Naive thymus-derived CD4-positive, alpha-beta T cell (primary cell): Measurements from ENCODE around the gene STIM1. TPM values are rescaled to one million over a fixed set of nuclear protein-coding genes. Genes with fewer than 3 reads are reported as not detected.
A peak's percentile ranks its signal among the peaks of the same experiment; 100 is the strongest.

Experiments
- ATAC-seq: fragments of 150-1000 bp; cut with Tn5 transposase; 2 replicates; pipeline ENCODE4 v1.10.0; 2021; ENCODE audit warnings: mild to moderate bottlenecking, moderate library complexity
- CTCF ChIA-PET: fragments of 350-600 bp; sonication (Branson Sonifier 250); formaldehyde crosslinking; loops from one replicate; lab custom pipeline; 2021; ENCODE audit warnings: antibody characterized with exemption; lab: Charles Lee
- POLR2A ChIA-PET: fragments of 350-600 bp; sonication (Branson Sonifier 250); formaldehyde crosslinking; loops from one replicate; lab custom pipeline; 2021; ENCODE audit warnings: antibody characterized with exemption, inconsistent platforms; lab: Charles Lee
- DNase-seq, 9 donors: peaks; one replicate each; pipeline versions ENCODE4 v3.0.0 to v3.0.0-alpha.2; 2020 to 2022; ENCODE audit warnings: mixed read lengths in 1 of 9
- H3K27ac ChIP-seq: one replicate; pipeline ENCODE4 v1.7.0; 2013; ENCODE audit warnings: mild to moderate bottlenecking, low read depth, low read length, moderate library complexity
- H3K27me3 ChIP-seq, 2 donors: one replicate each; pipeline ENCODE4 v1.7.0; 2013; ENCODE audit warnings: low read length in 2 of 2, mild to moderate bottlenecking in 2 of 2, moderate library complexity in 2 of 2; ENCODE audit not compliant: control insufficient read depth in 2 of 2, insufficient read depth in 2 of 2
- H3K36me3 ChIP-seq, 3 experiments: 1 replicate in 2 of 3; 2 replicates in 1 of 3; pipeline ENCODE4 v1.7.0; 2013; ENCODE audit warnings: low read length in 3 of 3, mild to moderate bottlenecking in 3 of 3, moderate library complexity in 1 of 3; ENCODE audit not compliant: insufficient read depth in 3 of 3, control insufficient read depth in 2 of 3
- H3K4me1 ChIP-seq, 2 donors: one replicate each; pipeline ENCODE4 v1.7.0; 2013; ENCODE audit warnings: low read length in 2 of 2, mild to moderate bottlenecking in 2 of 2, moderate library complexity in 1 of 2; ENCODE audit not compliant: control insufficient read depth in 2 of 2, insufficient read depth in 2 of 2
- H3K4me3 ChIP-seq: 2 replicates; pipeline ENCODE4 v1.7.0; 2013; ENCODE audit warnings: mild to moderate bottlenecking, low read length
- H3K9me3 ChIP-seq, 3 experiments: 1 replicate in 2 of 3; 2 replicates in 1 of 3; pipeline ENCODE4 v1.7.0; 2013; ENCODE audit warnings: low read length in 3 of 3; ENCODE audit not compliant: control insufficient read depth in 2 of 3
- H3K27ac Mint-ChIP-seq, 9 donors: one replicate each; pipeline ENCODE4 v1.8.0; 2020 to 2022; ENCODE audit warnings: mixed read lengths in 9 of 9, mild to moderate bottlenecking in 8 of 9, moderate library complexity in 5 of 9, inconsistent platforms in 2 of 9
- H3K27me3 Mint-ChIP-seq, 5 donors: one replicate each; pipeline ENCODE4 v1.8.0; 2021 to 2022; ENCODE audit warnings: mixed read lengths in 5 of 5, mild to moderate bottlenecking in 1 of 5
- H3K36me3 Mint-ChIP-seq, 5 donors: one replicate each; pipeline ENCODE4 v1.8.0; 2020 to 2022; ENCODE audit warnings: mixed read lengths in 5 of 5, mild to moderate bottlenecking in 3 of 5, inconsistent platforms in 1 of 5
- H3K4me1 Mint-ChIP-seq, 7 donors: one replicate each; pipeline ENCODE4 v1.8.0; 2020 to 2022; ENCODE audit warnings: mixed read lengths in 7 of 7, mild to moderate bottlenecking in 3 of 7, inconsistent platforms in 1 of 7
- H3K4me3 Mint-ChIP-seq, 10 donors: one replicate each; pipeline ENCODE4 v1.8.0; 2020 to 2022; ENCODE audit warnings: mild to moderate bottlenecking in 10 of 10, mixed read lengths in 10 of 10, moderate library complexity in 6 of 10, inconsistent platforms in 2 of 10
- H3K9me3 Mint-ChIP-seq, 11 donors: one replicate each; pipeline ENCODE4 v1.8.0; 2020 to 2022; ENCODE audit warnings: mixed read lengths in 11 of 11, mild to moderate bottlenecking in 4 of 11, inconsistent platforms in 1 of 11, moderate library complexity in 1 of 11
- intact Hi-C, 2 donors: fragments of 100-400 bp; cut with micrococcal nuclease; formaldehyde crosslinking; loops; one replicate each; pipeline ENCODE4 v1.15.1; 2023
- polyA plus RNA-seq, 2 donors: library from polyadenylated mRNA; unstranded; fragments of 300-500 nt; fragmentation: Illumina TruSeq; gene quantifications; one replicate each; pipeline ENCODE4 v1.2.3, GENCODE V29; 2021
- total RNA-seq, 6 experiments: library from RNA in 5 of 6; stranded (reverse) in 5 of 6; gene quantifications; 1 replicate in 5 of 6; 2 replicates in 1 of 6; pipeline ENCODE4 v1.2.3 and lab custom pipeline; 2021 to 2026

STIM1 gene
- total and polyA plus RNA-seq, 7 experiments from 2014 or later = 38.4 to 117 (median 99.0) TPM

GRCh38 chr11:4093519-4094347 is 238.3 kb downstream of the STIM1 start:
- H3K36me3 Mint-ChIP-seq = peaks cover 4 to 40% (median 11%) of the 10 kb centered on the region in 5 donors
- peak overlapping the region; percentile 92 to 99 (median 97) for H3K4me3 Mint-ChIP-seq
- ATAC-seq (no peak), DNase-seq (no peak)
- intact Hi-C loops = loop anchor here (1.0 to 10.0 kb wide), 6 partner anchors 146 to 515 kb away; partner anchors contain the start of genes NUP98 (in 2 of the 2), TRIM21 (in 1 of the 2) and TRIM68 (in 1 of the 2)
- H3K4me1 Mint-ChIP-seq = peaks cover 58 to 91% (median 82%) of the 10 kb centered on the region in 7 donors
- peak overlapping the region; percentile 94 to 99 (median 98) for H3K27ac Mint-ChIP-seq
- ChIA-PET CTCF (no interaction called here), POLR2A (interaction anchor here (1.2 to 1.5 kb wide), 3 partner anchors 21 to 244 kb away, joined by 3 to 4 read pairs (median 4); no protein-coding TSS in a partner anchor)
- Histone ChIP-seq H3K27me3 (no peaks in the 10 kb centered on the region), H3K4me3 (peak overlapping the region; percentile 83), H3K27ac (peak overlapping the region; percentile 97), H3K9me3 (no peaks in the 10 kb centered on the region), H3K4me1 (peaks cover 51 to 65% of the 10 kb centered on the region in 2 donors), H3K36me3 (no peaks in the 10 kb centered on the region)
- H3K27me3 Mint-ChIP-seq = no peaks in the 10 kb centered on the region
- peaks cover 0 to 6% (median 0%) of the 10 kb centered on the region in 11 donors for H3K9me3 Mint-ChIP-seq

- Histone ChIP-seq H3K9me3 (no peaks in the 10 kb centered on the region), H3K36me3 (no peaks in the 10 kb centered on the region), H3K4me1 (peaks cover 46 to 63% of the 10 kb centered on the region in 2 donors), H3K27me3 (no peaks in the 10 kb centered on the region), H3K4me3 (peak within 1 kb of the TSS; percentile 83), H3K27ac (peak within 1 kb of the TSS; percentile 97)
- DNase-seq (peak; percentile 88 to 96 (median 94)), ATAC-seq (peak; percentile 95)
- Mint-ChIP-seq H3K4me3 (peak within 1 kb of the TSS; percentile 92 to 99 (median 97)), H3K27ac (peak within 1 kb of the TSS; percentile 94 to 99 (median 98)), H3K9me3 (peaks cover 0 to 6% (median 0%) of the 10 kb centered on the region in 11 donors), H3K27me3 (no peaks in the 10 kb centered on the region), H3K4me1 (peaks cover 63 to 90% (median 84%) of the 10 kb centered on the region in 7 donors), H3K36me3 (peaks cover 4 to 43% (median 11%) of the 10 kb centered on the region in 5 donors)
- POLR2A ChIA-PET = interaction anchor here (0.5 to 1.6 kb wide), 6 partner anchors 21 to 1586 kb away, joined by 3 to 4 read pairs (median 3); no protein-coding TSS in a partner anchor
- intact Hi-C loops = loop anchor here (1.0 to 10.0 kb wide), 6 partner anchors 147 to 514 kb away; partner anchors contain the start of genes NUP98 (in 2 of the 2), TRIM21 (in 1 of the 2) and TRIM68 (in 1 of the 2)
- CTCF ChIA-PET = interaction anchor here (0.9 kb wide), 1 partner anchor 23 kb away, joined by 3 read pairs; no protein-coding TSS in a partner anchor
These were observed 239.2 kb downstream of the STIM1 start, which contains the start of gene RRM1 for GRCh38 chr11:4094348-4095291. RRM1 (plus strand) TSS chr11:4094799; CDS start chr11:4095013, 214 bp downstream.

- H3K27ac ChIP-seq = peak overlapping the region; percentile 97
- peak overlapping the region; percentile 83 for H3K4me3 ChIP-seq
- Mint-ChIP-seq H3K36me3 (peaks cover 4 to 34% (median 5%) of the 10 kb centered on the region in 5 donors), H3K9me3 (peaks cover 0 to 5% (median 0%) of the 10 kb centered on the region in 11 donors), H3K4me1 (peaks cover 56 to 90% (median 82%) of the 10 kb centered on the region in 7 donors), H3K4me3 (peak overlapping the region; percentile 92 to 99 (median 97)), H3K27ac (peak overlapping the region; percentile 94 to 99 (median 98)), H3K27me3 (no peaks in the 10 kb centered on the region)
- H3K36me3 ChIP-seq = no peaks in the 10 kb centered on the region
- no peaks in the 10 kb centered on the region for H3K27me3 ChIP-seq
- H3K9me3 ChIP-seq = no peaks in the 10 kb centered on the region
- ATAC-seq (no peak), DNase-seq (peak in 1 of 9 donors; percentile 13)
- ChIA-PET POLR2A (interaction anchor here (0.5 to 1.6 kb wide), 3 partner anchors 22 to 1585 kb away, joined by 3 to 4 read pairs (median 3); no protein-coding TSS in a partner anchor), CTCF (interaction anchor here (0.9 kb wide), 1 partner anchor 24 kb away, joined by 3 read pairs; no protein-coding TSS in a partner anchor)
- H3K4me1 ChIP-seq = peaks cover 36 to 53% of the 10 kb centered on the region in 2 donors
- intact Hi-C loops = loop anchor here (2.0 to 10.0 kb wide), 2 partner anchors 299 to 513 kb away; partner anchors contain the start of genes TRIM21 (in 1 of the 2) and TRIM68 (in 1 of the 2)
These were observed 240.2 kb downstream of the STIM1 start for GRCh38 chr11:4095509-4096230.

GRCh38 chr11:4098026-4098621 is 242.7 kb downstream of the STIM1 start:
- intact Hi-C loops = loop anchor here in 1 of 2 donors (10.0 kb wide), 1 partner anchor 297 kb away; the partner anchor contains the start of gene TRIM21
- no peaks in the 10 kb centered on the region for H3K9me3 ChIP-seq
- POLR2A ChIA-PET = interaction anchor here (0.7 kb wide), 1 partner anchor 257 kb away, joined by 3 read pairs; the partner anchor contains the start of gene RHOG
- H3K27me3 ChIP-seq = no peaks in the 10 kb centered on the region
- CTCF ChIA-PET = no interaction called here
- H3K36me3 Mint-ChIP-seq = peaks cover 5 to 35% (median 10%) of the 10 kb centered on the region in 5 donors
- no peaks in the 10 kb centered on the region for H3K27me3 Mint-ChIP-seq
- no peak overlapping the region for H3K4me3 ChIP-seq
- ATAC-seq (no peak), DNase-seq (no peak)
- peak overlapping the region in 1 of 9 donors; percentile 66 for H3K27ac Mint-ChIP-seq
- peaks cover 42 to 75% (median 70%) of the 10 kb centered on the region in 7 donors for H3K4me1 Mint-ChIP-seq
- H3K4me1 ChIP-seq = peaks cover 15 to 33% of the 10 kb centered on the region in 2 donors
- H3K4me3 Mint-ChIP-seq = peak overlapping the region in 2 of 10 donors; percentile 4 to 26
- H3K9me3 Mint-ChIP-seq = peaks cover 0 to 4% (median 0%) of the 10 kb centered on the region in 11 donors
- peaks cover 0 to 9% (median 4%) of the 10 kb centered on the region in 3 experiments for H3K36me3 ChIP-seq
- no peak overlapping the region for H3K27ac ChIP-seq

GRCh38 chr11:4102711-4103110 is 247.2 kb downstream of the STIM1 start:
- Histone ChIP-seq H3K4me3 (no peak overlapping the region), H3K27ac (no peak overlapping the region), H3K9me3 (no peaks in the 10 kb centered on the region), H3K27me3 (no peaks in the 10 kb centered on the region), H3K4me1 (peaks cover 0 to 7% of the 10 kb centered on the region in 2 donors), H3K36me3 (peaks cover 0 to 34% (median 11%) of the 10 kb centered on the region in 3 experiments)
- no peak for DNase-seq
- ChIA-PET POLR2A (no interaction called here), CTCF (no interaction called here)
- peaks cover 21 to 47% (median 37%) of the 10 kb centered on the region in 7 donors for H3K4me1 Mint-ChIP-seq
- H3K27me3 Mint-ChIP-seq = no peaks in the 10 kb centered on the region
- intact Hi-C loops = no loop called here
- H3K36me3 Mint-ChIP-seq = peaks cover 5 to 45% (median 19%) of the 10 kb centered on the region in 5 donors
- no peak overlapping the region for H3K4me3 Mint-ChIP-seq
- ATAC-seq = no peak
- peak overlapping the region in 3 of 9 donors; percentile 1 to 50 (median 5) for H3K27ac Mint-ChIP-seq
- H3K9me3 Mint-ChIP-seq = no peaks in the 10 kb centered on the region
